Epithelial cell of alveolus of lung (primary cell): ENCODE data around the gene PISD. TPM values are rescaled to one million over a fixed set of nuclear protein-coding genes. Genes with fewer than 3 reads are reported as not detected.

ENCODE experiments used
- total RNA-seq: library from RNA; depleted of rRNA; stranded (reverse); fragments of >200 nt; gene quantifications from 2 replicates; pipeline ENCODE4 v1.2.1, GENCODE V29; 2015

PISD gene
- total RNA-seq, result 37.2 and 39.4 TPM in 2 replicates

GRCh38 chr22:31661851-31662667 lies at the start of gene PISD:
TSS of gene PISD (minus strand) at chr22:31662215. CDS start at chr22:31662208, 7 bp downstream.

Other genes with a start within 250 kb of the PISD start
- gene EIF4ENIF1, start 172.4 kb downstream of the PISD start, total RNA-seq, result 6.9 and 7.1 TPM in 2 replicates
- gene SFI1, start 165.7 kb downstream of the PISD start, total RNA-seq, result 6.6 and 12.6 TPM in 2 replicates
- 16.4 and 17.8 TPM in 2 replicates for gene PRR14L, start 87.9 kb upstream of the PISD start, total RNA-seq
- 8.7 and 15.1 TPM in 2 replicates for gene DEPDC5, start 91.8 kb upstream of the PISD start, total RNA-seq